ENCODE data around the gene ARHGEF38.
"Not testable (repeated sequence)": the region's sequence is repeated elsewhere in the genome, so short reads cannot be mapped to it uniquely, and the experiment has no call there.

ARHGEF38 gene

DNA sequence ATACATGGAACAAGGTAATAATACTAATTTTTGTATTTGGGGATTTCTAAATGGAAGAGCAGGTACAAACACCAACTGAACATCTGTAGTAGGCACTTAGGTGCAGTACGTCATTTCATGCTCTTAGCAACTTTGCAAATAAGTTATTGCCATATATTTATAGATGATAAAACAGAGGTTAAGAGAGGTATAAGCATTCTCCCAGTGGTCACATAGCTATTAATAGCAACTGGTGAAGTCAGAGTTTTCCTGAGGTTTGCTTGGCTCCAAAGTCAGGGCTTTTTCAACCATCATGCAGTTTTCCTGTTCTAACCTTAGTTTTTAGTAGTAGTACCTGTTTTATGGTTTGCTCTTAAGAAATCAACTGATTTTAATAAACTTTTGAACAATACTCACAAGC, 10.9 kb downstream of the ARHGEF38 start:
- DNase-seq, result no peak

DNA sequence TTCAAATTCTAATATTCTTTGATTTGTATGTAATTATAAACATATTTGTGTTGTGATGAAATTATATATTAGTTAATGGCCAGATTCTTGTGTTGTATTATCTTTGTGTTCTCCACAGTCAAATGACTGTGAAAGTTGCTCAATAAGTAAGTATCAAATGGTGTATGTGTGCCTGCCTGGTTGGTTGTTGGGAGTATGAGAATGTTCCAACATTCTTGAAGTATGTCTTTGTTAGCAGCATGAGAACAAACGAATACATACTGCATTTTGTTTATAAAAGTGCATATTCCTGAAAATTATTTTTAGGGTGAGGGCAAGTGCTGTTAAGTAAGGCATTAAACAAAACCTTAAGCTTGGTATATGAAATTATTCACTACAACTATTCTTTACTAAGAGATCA, 16.2 kb downstream of the ARHGEF38 start:
- no peak for DNase-seq

DNA sequence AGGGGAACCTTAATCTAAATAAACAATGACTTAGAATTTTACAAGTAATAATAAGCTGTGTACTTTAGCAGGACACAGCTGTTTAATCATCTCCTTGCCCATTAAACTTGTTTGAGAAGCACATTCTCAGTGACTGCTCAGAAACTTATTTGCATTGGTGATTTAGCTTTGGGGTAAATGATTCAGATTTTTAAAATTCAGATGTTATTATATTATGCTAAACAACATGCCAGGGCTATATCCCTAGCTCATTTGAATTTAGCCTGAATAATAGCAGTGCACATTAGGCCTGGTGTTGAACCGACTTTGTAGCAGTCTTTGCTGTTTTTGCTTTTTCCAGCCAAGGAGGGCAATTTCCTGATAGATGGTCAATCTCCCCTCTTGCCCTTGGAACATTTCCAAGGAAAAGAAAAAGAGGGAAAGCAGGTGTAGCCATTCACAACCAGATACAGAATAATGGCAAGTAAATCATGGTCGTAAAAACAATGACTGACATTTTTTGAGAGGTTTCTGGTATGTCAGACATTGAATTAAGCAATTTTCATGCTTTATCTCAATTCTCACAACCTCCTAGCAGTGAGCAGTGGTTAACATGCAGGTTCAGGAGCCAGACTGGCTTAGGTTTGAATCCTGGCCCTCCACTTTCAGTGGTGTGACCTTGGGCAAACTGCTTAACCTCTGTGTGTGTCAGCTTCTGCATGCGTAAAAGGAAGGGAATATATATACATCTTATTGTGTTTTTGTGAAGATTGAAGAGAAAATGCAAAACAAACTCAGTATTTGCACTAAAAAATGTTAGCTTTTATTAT, 16.8 kb downstream of the ARHGEF38 start:
- no peak for DNase-seq

DNA sequence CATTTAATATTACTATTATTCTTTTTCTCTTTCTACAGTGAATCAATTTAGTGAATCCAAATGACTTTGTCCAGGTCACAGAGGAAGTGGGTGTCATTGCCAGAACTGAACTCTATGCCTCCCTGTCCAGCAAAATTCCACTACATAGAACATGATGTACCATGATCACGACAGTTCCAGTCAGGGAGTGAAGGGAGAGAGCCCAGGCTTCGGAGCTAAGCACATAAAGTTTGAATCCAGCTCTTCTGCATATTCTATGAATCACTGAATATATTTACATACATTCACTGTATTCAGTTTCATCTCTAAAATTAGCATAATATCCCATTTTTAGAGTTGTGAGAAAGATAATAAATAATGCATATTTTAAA, 17.4 kb downstream of the ARHGEF38 start:
- no peak for DNase-seq

DNA sequence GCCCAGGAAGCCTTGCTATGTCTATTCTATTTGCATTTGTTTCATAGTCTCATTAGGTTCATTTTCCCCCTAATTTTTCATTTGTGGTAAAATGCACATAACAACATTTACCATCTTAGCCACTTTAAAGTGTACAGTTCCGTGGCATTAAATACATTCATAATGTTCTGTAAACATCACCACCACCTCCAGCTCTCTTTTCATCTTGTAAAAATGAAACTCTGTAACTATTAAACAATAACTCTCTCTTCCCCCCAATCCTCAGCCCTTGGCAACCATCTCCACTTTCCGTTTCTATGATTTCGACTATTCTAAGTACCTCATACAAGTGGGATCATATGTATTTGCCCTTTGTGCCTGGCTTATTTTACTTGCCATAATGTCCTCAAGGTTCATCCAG, 19.9 kb downstream of the ARHGEF38 start:
- no peak for DNase-seq

DNA sequence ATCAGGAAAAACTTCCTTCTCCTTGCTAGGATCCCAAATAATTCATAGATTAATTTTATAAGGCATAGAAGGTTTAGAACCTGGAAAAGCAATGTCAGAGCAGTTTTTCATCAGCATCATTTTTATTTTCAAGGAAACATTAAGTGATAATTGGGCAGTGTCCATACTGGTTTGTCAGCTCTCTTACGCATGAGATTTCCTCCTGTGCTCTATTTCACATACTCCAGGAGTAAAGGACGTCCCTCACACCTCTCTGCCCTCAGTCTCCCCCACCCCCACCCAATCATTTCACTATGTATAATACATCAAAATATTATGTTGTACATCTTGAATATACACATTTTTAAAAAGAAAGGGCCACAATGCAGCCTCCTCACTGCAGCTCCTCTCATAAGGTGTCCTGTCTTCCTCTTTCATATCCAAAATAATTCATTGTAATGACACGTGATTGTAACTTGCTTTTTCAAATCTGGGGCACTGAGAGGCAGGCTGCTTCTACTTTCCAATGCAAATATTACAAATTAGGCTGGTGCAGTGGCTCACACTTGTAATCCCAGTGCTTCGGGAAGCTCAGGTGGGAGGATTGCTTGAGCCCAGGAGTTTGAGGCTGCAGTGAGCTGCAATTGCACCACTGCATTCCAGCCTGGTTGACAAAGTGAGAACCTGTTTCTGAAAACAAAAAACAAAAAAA, 34.4 kb downstream of the ARHGEF38 start:
- DNase-seq, result no peak

DNA sequence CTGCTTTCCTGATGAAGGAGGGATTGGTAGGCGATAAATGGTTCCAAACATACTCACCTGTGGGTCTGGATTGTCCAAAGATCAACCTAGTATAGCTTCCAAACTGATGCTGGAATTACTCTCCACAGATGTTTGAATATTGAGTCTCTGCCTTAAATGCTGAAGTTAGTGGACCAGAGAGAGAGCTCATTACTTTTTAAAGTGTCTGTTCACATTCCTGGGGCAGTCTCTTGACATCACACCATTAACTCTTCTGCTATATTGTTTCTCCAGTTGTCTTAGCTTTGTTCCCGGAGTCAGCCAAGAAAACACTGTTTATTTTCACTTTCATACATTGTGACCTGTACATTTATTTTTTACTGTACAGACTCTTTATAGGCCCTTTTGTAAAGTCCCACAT, 35.4 kb downstream of the ARHGEF38 start:
- no peak for DNase-seq

DNA sequence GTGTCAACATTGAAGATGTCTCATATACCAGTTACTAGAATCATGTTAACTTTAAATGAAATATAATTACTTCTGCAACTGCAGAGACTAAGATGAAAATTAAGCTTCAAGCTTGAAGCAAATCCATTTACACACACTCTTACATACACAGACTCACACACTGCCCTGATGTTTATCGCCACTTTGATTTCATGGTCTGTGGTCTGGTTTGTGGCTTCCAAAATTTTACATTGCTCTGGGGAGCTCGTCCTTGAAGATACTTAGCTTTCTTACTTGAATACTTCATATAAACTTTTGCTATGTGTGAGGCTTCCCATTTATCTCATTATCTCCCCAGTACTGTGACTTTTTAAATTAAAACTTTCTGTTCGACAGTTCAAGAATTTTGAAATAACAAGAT, 35.8 kb downstream of the ARHGEF38 start:
- no peak for DNase-seq

DNA sequence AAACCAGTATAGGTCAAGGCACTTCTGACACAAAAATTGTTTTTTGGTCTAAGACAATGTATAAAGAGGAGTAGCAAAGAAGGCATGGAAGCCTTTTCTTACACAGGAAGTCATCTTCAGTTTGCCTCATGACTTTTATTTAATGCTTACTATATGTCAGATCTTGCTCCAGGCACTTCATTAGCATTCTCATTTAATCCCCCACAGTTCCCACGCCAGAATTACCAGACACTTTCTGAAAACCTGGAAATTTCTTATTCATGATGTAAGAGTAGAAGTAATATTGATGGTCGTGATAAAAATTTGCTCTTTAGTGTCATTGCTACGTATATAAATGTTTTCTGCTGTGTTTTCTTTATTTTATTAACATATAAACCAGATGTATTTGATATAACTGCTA, 39.2 kb downstream of the ARHGEF38 start:
- DNase-seq, result no peak

DNA sequence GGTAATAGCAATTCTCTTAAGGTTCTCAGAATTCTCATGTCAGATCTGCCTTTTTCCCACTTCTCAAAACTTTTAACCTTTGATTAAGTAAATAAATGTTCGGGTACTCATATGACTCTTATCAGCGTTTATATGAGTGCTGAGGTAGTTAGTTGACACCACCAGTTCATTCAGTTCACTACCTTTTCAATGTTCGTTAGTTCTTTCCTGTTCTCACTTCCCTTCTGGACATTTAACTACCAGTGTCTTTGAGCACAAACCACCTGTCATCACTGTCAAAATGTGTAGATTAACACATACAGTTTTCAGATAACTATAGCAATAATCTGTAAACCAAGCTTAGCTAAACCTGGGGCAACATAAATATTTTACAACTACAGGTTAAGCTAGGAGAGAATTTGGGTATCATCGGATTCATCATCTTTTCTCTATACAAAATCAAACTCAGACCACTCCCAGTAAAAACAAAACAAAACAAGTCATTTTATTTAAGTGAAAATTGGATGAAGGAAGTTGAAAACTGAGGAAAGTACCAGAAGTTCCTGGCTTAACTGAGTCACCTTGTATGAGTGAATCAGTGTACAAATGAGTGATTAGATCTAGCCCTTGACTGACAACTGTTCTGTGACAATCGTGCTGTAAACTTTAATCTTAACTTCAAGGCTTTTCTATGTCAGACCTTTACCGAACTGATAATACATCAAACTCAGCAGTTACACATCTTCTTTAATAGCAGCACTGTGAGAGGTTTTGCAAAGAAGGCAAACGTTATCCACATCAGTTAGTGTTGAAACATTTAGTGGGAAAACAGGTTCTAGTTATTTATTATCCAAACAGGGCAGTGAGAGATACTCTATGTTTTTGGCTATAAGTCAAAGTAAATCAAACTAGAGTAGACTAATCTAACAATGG, 41.9 kb downstream of the ARHGEF38 start:
- DNase-seq, result no peak

DNA sequence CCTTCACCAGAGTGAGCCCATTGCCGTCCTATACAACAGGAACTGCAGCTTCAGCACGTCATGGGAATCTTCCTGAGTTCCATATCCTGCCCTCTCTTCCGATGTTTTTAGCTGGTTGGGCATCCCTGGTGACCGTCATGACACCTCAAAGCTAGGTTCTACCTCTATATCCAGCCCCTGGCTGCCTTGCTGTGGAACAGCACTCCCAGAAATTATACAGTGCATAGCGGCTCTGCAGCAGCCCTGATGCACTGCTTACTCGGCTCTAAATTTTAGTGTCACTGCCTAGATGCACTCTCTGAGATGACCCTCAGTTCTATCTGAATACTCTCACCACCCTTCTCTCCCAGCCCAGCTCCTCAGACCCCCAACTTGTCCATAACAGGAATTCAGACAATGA, 44.3 kb downstream of the ARHGEF38 start:
- DNase-seq, result no peak

DNA sequence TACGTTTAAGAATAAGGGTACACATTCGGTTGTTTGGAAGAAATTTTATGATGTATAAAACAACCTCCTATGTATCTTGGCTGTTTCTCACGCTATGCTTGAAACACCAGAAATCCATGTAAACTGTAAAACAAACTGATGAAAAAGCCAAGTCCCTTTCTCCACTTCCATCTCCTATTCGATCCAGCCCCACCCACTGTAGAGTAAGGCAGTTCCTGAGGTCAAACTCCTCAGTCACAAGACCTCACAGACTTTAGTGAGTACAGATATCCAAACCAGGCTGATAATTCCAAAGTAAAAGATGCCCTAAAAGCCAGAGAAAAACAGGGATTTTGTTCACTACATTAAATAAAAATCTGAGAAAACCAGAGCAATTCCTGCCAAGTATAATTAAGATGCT, 45.6 kb downstream of the ARHGEF38 start:
- DNase-seq, result no peak

DNA sequence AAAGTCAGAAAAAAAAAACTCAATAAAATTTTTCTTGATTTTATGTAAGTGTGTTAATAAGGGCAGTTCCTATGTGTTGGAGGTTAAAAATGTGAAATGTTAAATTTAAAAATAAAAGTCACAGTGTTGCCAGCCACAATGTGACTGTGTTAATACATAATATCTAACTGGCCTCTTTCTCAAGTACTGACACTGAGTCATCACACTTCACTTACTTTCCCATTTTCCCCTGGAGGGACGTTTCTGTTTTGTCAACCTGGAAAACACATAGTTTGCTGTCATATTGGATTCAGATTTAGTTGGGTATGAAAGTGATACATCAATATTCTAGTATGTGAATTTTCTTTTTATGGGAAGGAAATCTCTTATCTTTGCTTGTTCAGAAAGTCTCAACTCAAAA, 46.4 kb downstream of the ARHGEF38 start:
- DNase-seq, result no peak

DNA sequence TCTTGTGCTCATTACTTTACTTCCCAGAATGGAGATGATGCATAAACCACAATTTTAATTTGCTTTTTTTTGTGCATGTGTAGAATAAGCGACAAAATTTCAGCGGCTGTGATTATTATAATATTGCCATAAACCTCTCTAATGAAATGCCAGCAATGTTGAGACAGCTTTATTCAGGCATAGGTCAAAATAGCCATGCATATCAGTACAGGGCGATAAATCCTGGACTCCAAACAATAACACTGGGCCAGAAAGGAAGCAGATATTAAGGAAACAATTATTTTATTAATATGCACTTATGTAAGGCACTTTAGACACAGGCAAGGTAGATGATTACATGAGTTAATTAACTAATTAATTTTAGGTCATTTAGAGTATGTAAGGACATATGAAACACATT, 47.1 kb downstream of the ARHGEF38 start:
- DNase-seq, result no peak

DNA sequence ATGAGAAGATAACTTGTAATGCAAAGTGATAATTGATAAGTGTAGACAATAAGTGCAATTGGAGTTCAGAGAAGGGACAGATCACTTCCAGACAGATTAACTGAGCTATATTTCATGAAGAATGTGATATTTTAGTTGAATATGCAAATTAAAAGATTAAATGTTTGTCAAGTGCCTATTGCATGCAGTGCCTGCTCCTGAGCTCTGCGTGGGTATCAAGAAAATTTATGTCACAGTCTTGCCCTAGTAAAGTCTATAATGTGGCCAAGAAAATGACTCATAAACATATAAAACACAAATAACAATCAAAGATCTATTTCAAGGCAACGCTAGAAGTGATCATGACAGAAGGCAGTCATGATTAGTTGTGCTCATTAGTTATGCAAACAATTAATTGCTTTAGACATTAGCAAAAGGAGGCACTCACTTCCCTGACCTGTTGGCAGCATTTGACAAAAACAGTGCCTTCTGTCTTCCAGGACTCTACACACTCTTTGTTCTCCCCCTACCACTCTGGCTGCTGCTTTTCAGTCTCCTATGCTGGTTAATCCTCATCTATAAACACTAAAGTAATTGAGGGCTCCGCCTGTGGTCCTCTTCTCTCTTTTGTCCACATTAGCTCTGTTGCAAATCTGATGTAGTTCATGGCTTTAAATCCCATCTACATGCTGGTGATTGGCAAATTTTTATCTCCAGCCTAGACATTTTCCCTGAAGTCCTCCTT, 47.7 kb downstream of the ARHGEF38 start:
- no peak for DNase-seq

DNA sequence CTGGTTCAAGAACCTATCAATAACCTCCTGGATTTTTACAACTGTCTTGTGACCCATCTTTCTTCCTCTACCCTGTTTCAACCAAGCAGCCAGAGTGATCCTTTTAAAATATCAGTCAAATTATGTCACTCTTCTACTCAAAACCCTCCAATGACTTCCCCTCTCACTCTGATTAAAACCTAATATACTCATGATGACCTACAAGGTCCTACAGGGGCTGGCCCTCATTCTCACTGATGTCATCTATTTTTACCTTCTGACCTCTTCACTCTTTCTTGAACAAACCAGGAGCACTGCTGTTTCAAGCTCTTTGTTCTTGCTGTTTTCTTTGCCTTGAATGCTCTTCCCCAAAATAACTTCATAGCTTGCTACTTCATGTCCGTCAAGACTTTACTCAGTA, 48.5 kb downstream of the ARHGEF38 start:
- DNase-seq, result no peak

DNA sequence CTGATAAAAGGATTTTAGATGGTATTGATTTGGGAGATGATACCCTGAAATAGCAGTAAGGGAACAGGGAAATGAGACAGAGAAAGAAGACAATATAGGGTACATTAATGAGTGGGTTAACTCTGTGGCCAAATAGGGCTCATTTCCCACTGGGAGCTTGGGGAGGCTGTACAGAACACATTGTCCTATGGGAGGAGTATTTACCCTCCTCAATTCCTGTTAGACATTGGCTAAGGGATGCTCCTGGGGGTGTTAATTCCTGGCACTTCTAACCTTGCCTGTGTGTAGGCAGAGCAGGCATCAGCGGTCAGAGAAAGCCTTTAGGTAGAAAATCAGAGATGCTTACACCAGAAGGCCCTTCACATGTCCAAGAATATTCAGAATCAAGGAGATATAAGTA, 49.0 kb downstream of the ARHGEF38 start:
- no peak for DNase-seq

DNA sequence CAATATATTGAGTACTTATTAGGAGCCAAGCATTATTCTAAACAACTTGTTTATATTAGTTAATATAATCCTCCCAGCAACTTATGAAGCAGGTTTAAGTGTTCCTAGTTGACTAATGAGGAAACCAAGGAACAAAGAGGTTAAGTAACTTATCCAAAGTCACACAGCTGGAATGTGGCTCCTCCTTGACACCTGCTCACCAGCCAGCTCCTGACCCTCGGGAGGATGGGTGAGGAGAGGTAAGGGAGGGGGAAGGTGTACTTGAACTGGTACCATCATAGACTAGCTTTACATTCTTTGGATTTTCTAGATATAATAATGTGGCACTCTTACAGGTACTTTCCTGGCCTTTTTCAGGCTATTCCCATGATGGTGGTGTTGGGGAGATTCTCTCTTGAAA, 50.7 kb downstream of the ARHGEF38 start:
- no peak for DNase-seq

DNA sequence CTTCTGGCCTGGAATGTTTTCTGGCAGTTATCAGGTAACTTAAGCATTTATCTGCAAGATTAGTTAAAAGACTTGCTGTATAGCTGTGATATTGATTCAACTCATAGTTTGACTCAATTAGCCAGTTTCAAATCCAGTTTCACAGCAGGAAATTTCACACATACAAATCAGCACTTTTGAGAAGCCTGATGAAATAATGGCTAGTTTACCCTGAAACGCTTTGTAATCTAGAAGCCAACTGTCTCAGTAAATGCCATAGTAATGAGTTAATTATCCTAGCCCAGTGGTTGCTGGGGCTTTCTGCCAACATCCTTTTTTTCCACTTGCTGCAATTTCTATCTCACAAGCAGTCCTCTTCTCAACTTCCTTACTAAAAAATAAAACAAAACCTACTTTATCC, 53.1 kb downstream of the ARHGEF38 start:
- DNase-seq, result no peak

DNA sequence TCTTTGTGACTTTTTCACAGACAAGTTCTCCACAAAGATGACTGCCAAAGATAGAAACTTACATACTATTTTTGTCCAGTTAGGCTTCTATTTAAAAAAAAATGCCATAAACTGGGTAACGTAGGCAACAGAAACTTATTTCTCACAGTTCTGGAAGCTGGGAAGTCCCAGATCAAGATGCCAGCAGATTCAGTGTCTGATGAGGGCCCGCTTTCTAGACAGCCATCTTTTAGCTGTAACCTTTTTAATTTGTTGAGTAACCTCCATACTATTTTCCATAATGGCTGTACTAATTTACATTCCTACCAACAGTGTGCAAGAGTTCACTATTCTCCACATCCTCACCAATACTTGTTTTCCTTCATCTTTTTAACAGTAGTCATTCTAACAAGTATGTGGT, 55.5 kb downstream of the ARHGEF38 start:
- no peak for DNase-seq

DNA sequence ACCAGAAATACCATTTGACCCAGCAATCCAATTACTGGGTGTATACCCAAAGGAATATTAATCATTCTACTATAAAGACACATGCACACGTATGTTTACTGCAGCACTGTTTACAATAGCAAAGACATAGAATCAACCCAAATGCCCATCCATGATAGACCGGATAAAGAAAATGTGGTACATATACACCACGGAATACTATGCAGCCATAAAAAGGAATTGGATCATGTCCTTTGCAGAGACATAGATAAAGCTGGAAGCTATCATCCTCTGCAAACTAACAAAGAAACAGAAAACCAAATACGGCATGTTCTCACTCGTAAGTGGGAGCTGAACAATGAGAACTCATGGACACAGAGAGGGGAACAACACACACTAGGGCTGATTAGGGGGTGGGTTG, 57.4 kb downstream of the ARHGEF38 start:
- not testable (repeated sequence) for DNase-seq

DNA sequence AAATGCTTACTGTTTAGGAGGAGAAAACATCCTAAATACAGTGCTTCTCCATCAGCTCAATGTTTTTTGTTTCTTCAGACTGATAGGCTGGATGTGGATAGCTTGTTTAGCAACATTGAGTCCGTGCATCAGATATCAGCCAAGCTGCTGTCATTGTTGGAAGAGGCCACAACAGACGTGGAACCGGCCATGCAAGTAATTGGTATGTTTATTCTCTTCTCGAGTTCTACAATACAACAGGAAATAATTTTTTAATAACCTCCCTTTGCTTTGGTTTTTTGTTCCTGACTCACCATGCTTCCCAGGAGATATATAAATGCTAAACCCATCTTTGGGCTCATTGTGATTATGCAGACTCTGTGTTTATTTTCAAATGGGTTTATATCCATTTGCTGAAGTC, 60.9 kb downstream of the ARHGEF38 start:
- no peak for DNase-seq
